ENCODE data around the gene TIMM13. TPM values are rescaled to one million over a fixed set of nuclear protein-coding genes. Genes with fewer than 3 reads are reported as not detected.

Gene TIMM13
- polyA plus RNA-seq, 4 donors: 93.2 to 160 (median 100) TPM

- no peak overlapping the region for H3K4me3 ChIP-seq (ENCODE audit: low read depth in 1 of 3, low read length in 3 of 3)
- no peaks in the 10 kb centered on the region for H3K27me3 ChIP-seq (ENCODE audit: control insufficient read depth in 3 of 3, insufficient read depth in 3 of 3, low read length in 3 of 3)
- 88 to 93% (median 93%) methylated on average over 18 to 19 of the region's 19 CpGs for WGBS, 3 donors
- no peak overlapping the region for H3K27ac ChIP-seq (ENCODE audit: low read depth in 1 of 3, low read length in 2 of 3)
- DNase-seq (no peak), FAIRE-seq (no peak)
- peaks cover 0 to 32% (median 0%) of the 10 kb centered on the region in 3 donors for H3K36me3 ChIP-seq (ENCODE audit: control insufficient read depth in 3 of 3, insufficient read depth in 2 of 3, low read depth in 1 of 3, low read length in 3 of 3)
- no peaks in the 10 kb centered on the region for H3K4me1 ChIP-seq (ENCODE audit: control insufficient read depth in 3 of 3, insufficient read depth in 2 of 3, low read depth in 1 of 3, low read length in 2 of 3)
- H3K9me3 ChIP-seq (ENCODE audit: control insufficient read depth in 2 of 2, insufficient read depth in 1 of 2, low read depth in 1 of 2, low read length in 1 of 2): peaks cover 0 to 2% of the 10 kb centered on the region in 2 donors
Observed at GRCh38 chr19:2416321-2417097, 10.9 kb downstream of the TIMM13 start.

- no peak for FAIRE-seq
Observed at GRCh38 chr19:2415973-2416319, 11.4 kb downstream of the TIMM13 start.

GRCh38 chr19:2415281-2415972, 12.0 kb downstream of the TIMM13 start:
- H3K27me3 ChIP-seq (ENCODE audit: control insufficient read depth in 3 of 3, insufficient read depth in 3 of 3, low read length in 3 of 3): no peaks in the 10 kb centered on the region
- DNase-seq (no peak), FAIRE-seq (no peak)
- H3K27ac ChIP-seq (ENCODE audit: low read depth in 1 of 3, low read length in 2 of 3): no peak overlapping the region
- no peaks in the 10 kb centered on the region for H3K4me1 ChIP-seq (ENCODE audit: control insufficient read depth in 3 of 3, insufficient read depth in 2 of 3, low read depth in 1 of 3, low read length in 2 of 3)
- peaks cover 0 to 4% of the 10 kb centered on the region in 2 donors for H3K9me3 ChIP-seq (ENCODE audit: control insufficient read depth in 2 of 2, insufficient read depth in 1 of 2, low read depth in 1 of 2, low read length in 1 of 2)
- 85% methylated on average over 26 to 29 of the region's 29 CpGs for WGBS, 3 donors
- no peak overlapping the region for H3K4me3 ChIP-seq (ENCODE audit: low read depth in 1 of 3, low read length in 3 of 3)
- H3K36me3 ChIP-seq (ENCODE audit: control insufficient read depth in 3 of 3, insufficient read depth in 2 of 3, low read depth in 1 of 3, low read length in 3 of 3): peaks cover 0 to 27% (median 0%) of the 10 kb centered on the region in 3 donors

More at GRCh38 chr19:2415973-2416319, 11.4 kb downstream of the TIMM13 start:
- Histone ChIP-seq H3K4me3 (ENCODE audit: low read depth in 1 of 3, low read length in 3 of 3) (no peak overlapping the region), H3K27ac (ENCODE audit: low read depth in 1 of 3, low read length in 2 of 3) (no peak overlapping the region), H3K27me3 (ENCODE audit: control insufficient read depth in 3 of 3, insufficient read depth in 3 of 3, low read length in 3 of 3) (no peaks in the 10 kb centered on the region), H3K9me3 (ENCODE audit: control insufficient read depth in 2 of 2, insufficient read depth in 1 of 2, low read depth in 1 of 2, low read length in 1 of 2) (peaks cover 0 to 4% of the 10 kb centered on the region in 2 donors), H3K4me1 (ENCODE audit: control insufficient read depth in 3 of 3, insufficient read depth in 2 of 3, low read depth in 1 of 3, low read length in 2 of 3) (no peaks in the 10 kb centered on the region), H3K36me3 (ENCODE audit: control insufficient read depth in 3 of 3, insufficient read depth in 2 of 3, low read depth in 1 of 3, low read length in 3 of 3) (peaks cover 0 to 30% (median 0%) of the 10 kb centered on the region in 3 donors)
- WGBS, 3 donors: 69 to 82% (median 78%) methylated on average over 5 to 6 of the region's 6 CpGs
- DNase-seq: no peak

GRCh38 chr19:2413629-2414028, 13.8 kb downstream of the TIMM13 start:
- Histone ChIP-seq H3K4me3 (ENCODE audit: low read depth in 1 of 3, low read length in 3 of 3) (no peak overlapping the region), H3K36me3 (ENCODE audit: control insufficient read depth in 3 of 3, insufficient read depth in 2 of 3, low read depth in 1 of 3, low read length in 3 of 3) (peaks cover 0 to 22% (median 0%) of the 10 kb centered on the region in 3 donors), H3K4me1 (ENCODE audit: control insufficient read depth in 3 of 3, insufficient read depth in 2 of 3, low read depth in 1 of 3, low read length in 2 of 3) (no peaks in the 10 kb centered on the region), H3K27me3 (ENCODE audit: control insufficient read depth in 3 of 3, insufficient read depth in 3 of 3, low read length in 3 of 3) (no peaks in the 10 kb centered on the region), H3K9me3 (ENCODE audit: control insufficient read depth in 2 of 2, insufficient read depth in 1 of 2, low read depth in 1 of 2, low read length in 1 of 2) (peaks cover 0 to 13% of the 10 kb centered on the region in 2 donors), H3K27ac (ENCODE audit: low read depth in 1 of 3, low read length in 2 of 3) (no peak overlapping the region)
- 84 to 91% (median 84%) methylated on average over 16 of the region's 16 CpGs for WGBS, 3 donors
- DNase-seq: no peak
- FAIRE-seq: no peak

- Histone ChIP-seq H3K36me3 (ENCODE audit: control insufficient read depth in 3 of 3, insufficient read depth in 2 of 3, low read depth in 1 of 3, low read length in 3 of 3) (peaks cover 0 to 22% (median 0%) of the 10 kb centered on the region in 3 donors), H3K9me3 (ENCODE audit: control insufficient read depth in 2 of 2, insufficient read depth in 1 of 2, low read depth in 1 of 2, low read length in 1 of 2) (peaks cover 0 to 13% of the 10 kb centered on the region in 2 donors), H3K27me3 (ENCODE audit: control insufficient read depth in 3 of 3, insufficient read depth in 3 of 3, low read length in 3 of 3) (no peaks in the 10 kb centered on the region), H3K27ac (ENCODE audit: low read depth in 1 of 3, low read length in 2 of 3) (no peak overlapping the region), H3K4me3 (ENCODE audit: low read depth in 1 of 3, low read length in 3 of 3) (no peak overlapping the region), H3K4me1 (ENCODE audit: control insufficient read depth in 3 of 3, insufficient read depth in 2 of 3, low read depth in 1 of 3, low read length in 2 of 3) (no peaks in the 10 kb centered on the region)
- no peak for DNase-seq
- 65 to 86% (median 66%) methylated on average over 7 of the region's 7 CpGs for WGBS, 3 donors
- no peak for FAIRE-seq
Observed at GRCh38 chr19:2413159-2413558, 14.2 kb downstream of the TIMM13 start.

GRCh38 chr19:2412449-2412848, 14.9 kb downstream of the TIMM13 start:
- H3K36me3 ChIP-seq (ENCODE audit: control insufficient read depth in 3 of 3, insufficient read depth in 2 of 3, low read depth in 1 of 3, low read length in 3 of 3): peaks cover 0 to 17% (median 0%) of the 10 kb centered on the region in 3 donors
- H3K9me3 ChIP-seq (ENCODE audit: control insufficient read depth in 2 of 2, insufficient read depth in 1 of 2, low read depth in 1 of 2, low read length in 1 of 2): peaks cover 0 to 13% of the 10 kb centered on the region in 2 donors
- H3K27me3 ChIP-seq (ENCODE audit: control insufficient read depth in 3 of 3, insufficient read depth in 3 of 3, low read length in 3 of 3): no peaks in the 10 kb centered on the region
- no peak overlapping the region for H3K4me3 ChIP-seq (ENCODE audit: low read depth in 1 of 3, low read length in 3 of 3)
- no peak overlapping the region for H3K27ac ChIP-seq (ENCODE audit: low read depth in 1 of 3, low read length in 2 of 3)
- FAIRE-seq (no peak), DNase-seq (no peak)
- WGBS, 3 donors: 49 to 59% (median 50%) methylated on average over 2 of the region's 2 CpGs
- no peaks in the 10 kb centered on the region for H3K4me1 ChIP-seq (ENCODE audit: control insufficient read depth in 3 of 3, insufficient read depth in 2 of 3, low read depth in 1 of 3, low read length in 2 of 3)

- peaks cover 0 to 14% (median 0%) of the 10 kb centered on the region in 3 donors for H3K36me3 ChIP-seq (ENCODE audit: control insufficient read depth in 3 of 3, insufficient read depth in 2 of 3, low read depth in 1 of 3, low read length in 3 of 3)
- H3K9me3 ChIP-seq (ENCODE audit: control insufficient read depth in 2 of 2, insufficient read depth in 1 of 2, low read depth in 1 of 2, low read length in 1 of 2): peaks cover 0 to 13% of the 10 kb centered on the region in 2 donors
- DNase-seq (no peak), FAIRE-seq (no peak)
- WGBS, 3 donors: 88 to 92% (median 91%) methylated on average over 8 of the region's 8 CpGs
- no peak overlapping the region for H3K27ac ChIP-seq (ENCODE audit: low read depth in 1 of 3, low read length in 2 of 3)
- H3K4me3 ChIP-seq (ENCODE audit: low read depth in 1 of 3, low read length in 3 of 3): no peak overlapping the region
- H3K4me1 ChIP-seq (ENCODE audit: control insufficient read depth in 3 of 3, insufficient read depth in 2 of 3, low read depth in 1 of 3, low read length in 2 of 3): no peaks in the 10 kb centered on the region
- H3K27me3 ChIP-seq (ENCODE audit: control insufficient read depth in 3 of 3, insufficient read depth in 3 of 3, low read length in 3 of 3): no peaks in the 10 kb centered on the region
Observed at GRCh38 chr19:2411709-2412108, 15.7 kb downstream of the TIMM13 start.

GRCh38 chr19:2410023-2410422, 17.4 kb downstream of the TIMM13 start:
- WGBS, 3 donors: 91 to 96% (median 93%) methylated on average over 7 of the region's 7 CpGs
- FAIRE-seq: no peak

More at GRCh38 chr19:2410023-2410422, 17.4 kb downstream of the TIMM13 start:
- Histone ChIP-seq H3K9me3 (ENCODE audit: control insufficient read depth in 2 of 2, insufficient read depth in 1 of 2, low read depth in 1 of 2, low read length in 1 of 2) (peaks cover 0 to 13% of the 10 kb centered on the region in 2 donors), H3K4me1 (ENCODE audit: control insufficient read depth in 3 of 3, insufficient read depth in 2 of 3, low read depth in 1 of 3, low read length in 2 of 3) (no peaks in the 10 kb centered on the region), H3K27ac (ENCODE audit: low read depth in 1 of 3, low read length in 2 of 3) (no peak overlapping the region), H3K36me3 (ENCODE audit: control insufficient read depth in 3 of 3, insufficient read depth in 2 of 3, low read depth in 1 of 3, low read length in 3 of 3) (no peaks in the 10 kb centered on the region), H3K27me3 (ENCODE audit: control insufficient read depth in 3 of 3, insufficient read depth in 3 of 3, low read length in 3 of 3) (no peaks in the 10 kb centered on the region), H3K4me3 (ENCODE audit: low read depth in 1 of 3, low read length in 3 of 3) (no peak overlapping the region)
- no peak for DNase-seq

Measured in small intestine (tissue), 7 donors.